Measurements from ENCODE around the gene DNHD1.

DNA sequence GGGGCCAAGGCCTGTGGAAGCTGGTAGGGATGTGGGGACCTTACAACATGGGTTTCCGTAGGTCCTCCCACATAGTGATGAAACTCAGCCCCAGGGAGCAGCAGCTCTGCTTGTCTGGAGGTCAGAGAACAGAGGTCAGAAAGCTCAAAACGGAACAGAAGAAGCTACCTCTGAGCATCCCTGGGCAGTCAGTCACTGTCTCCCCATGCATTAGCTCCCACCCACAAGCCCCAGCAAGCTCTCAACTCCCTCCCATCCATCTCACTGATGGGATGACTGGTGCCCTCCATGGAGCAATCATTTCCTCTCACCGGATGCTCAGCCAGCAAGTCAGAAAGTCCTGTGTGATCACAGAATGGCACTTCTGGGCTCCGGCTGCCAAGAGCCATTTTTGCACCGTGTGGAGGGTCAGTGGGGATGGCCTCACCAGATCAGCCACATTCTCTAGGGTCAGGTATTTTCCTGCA is 120.3 kb downstream of the DNHD1 start:
- TF ChIP-seq, protein P1, sequence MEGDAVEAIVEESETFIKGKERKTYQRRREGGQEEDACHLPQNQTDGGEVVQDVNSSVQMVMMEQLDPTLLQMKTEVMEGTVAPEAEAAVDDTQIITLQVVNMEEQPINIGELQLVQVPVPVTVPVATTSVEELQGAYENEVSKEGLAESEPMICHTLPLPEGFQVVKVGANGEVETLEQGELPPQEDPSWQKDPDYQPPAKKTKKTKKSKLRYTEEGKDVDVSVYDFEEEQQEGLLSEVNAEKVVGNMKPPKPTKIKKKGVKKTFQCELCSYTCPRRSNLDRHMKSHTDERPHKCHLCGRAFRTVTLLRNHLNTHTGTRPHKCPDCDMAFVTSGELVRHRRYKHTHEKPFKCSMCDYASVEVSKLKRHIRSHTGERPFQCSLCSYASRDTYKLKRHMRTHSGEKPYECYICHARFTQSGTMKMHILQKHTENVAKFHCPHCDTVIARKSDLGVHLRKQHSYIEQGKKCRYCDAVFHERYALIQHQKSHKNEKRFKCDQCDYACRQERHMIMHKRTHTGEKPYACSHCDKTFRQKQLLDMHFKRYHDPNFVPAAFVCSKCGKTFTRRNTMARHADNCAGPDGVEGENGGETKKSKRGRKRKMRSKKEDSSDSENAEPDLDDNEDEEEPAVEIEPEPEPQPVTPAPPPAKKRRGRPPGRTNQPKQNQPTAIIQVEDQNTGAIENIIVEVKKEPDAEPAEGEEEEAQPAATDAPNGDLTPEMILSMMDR (IDR thresholded peaks at IDR 0.05), result no peak
- TF ChIP-seq POLR2A (IDR thresholded peaks at IDR 0.05) (no peak), EP300 (IDR thresholded peaks at IDR 0.05) (no peak)
